Keratinocyte (primary cell): ENCODE results near the gene TUFT1.

ENCODE experiments used
- CTCF ChIP-seq, 3 experiments: IDR thresholded peaks in 1 of 3; conservative IDR thresholded peaks in 1 of 3; optimal IDR thresholded peaks in 1 of 3; 2 replicates in 2 of 3; 3 replicates in 1 of 3; pipeline versions ENCODE3 to v1.5.1; 2011; ENCODE audit warnings: low read length in 3 of 3, mild to moderate bottlenecking in 3 of 3, moderate library complexity in 2 of 3, control low read depth in 1 of 3, inconsistent platforms in 1 of 3; ENCODE audit not compliant: insufficient read depth in 2 of 3; ENCODE audit errors: extremely low read depth in 1 of 3
- EZH2 ChIP-seq: IDR thresholded peaks from one replicate; pipeline ENCODE4 v1.6.1; 2012; ENCODE audit warnings: inconsistent platforms, mild to moderate bottlenecking, low read length, moderate library complexity

DNA sequence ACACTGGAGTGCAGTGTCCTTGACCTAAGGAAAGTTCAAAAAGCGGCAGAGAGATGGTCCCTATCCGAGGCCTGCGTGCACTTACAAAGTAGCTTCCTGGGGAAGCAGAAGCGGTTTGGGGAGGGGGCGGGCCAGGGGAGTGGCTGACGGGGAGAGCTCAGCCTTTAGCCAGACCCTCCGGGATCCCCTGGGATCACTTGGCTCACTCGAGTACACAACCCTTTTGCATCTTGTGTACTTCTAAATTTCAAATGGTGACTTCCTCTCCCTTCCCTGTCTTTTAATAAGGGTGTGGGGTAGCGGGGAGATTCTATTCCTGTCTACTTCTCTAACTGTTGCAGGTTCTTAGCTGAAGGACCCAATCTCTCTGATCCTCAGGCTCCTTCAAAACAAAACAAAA is 53.6 kb downstream of the TUFT1 start:
- TF ChIP-seq CTCF (optimal IDR thresholded peaks at IDR 0.05 in 1 of 3, IDR thresholded peaks at IDR 0.05 in 1 of 3, conservative IDR thresholded peaks at IDR 0.05 in 1 of 3; ENCODE audit: extremely low read depth in 1 of 3, insufficient read depth in 2 of 3, low read length in 3 of 3) (no peak), EZH2 (no peak)
